NCI-H82 treated with DMSO at 0.1 percent for 48 hours (cell line): Measurements from ENCODE around the gene SUCLG2.

Source experiments
- DNase-seq: peaks from one replicate; lab custom pipeline; 2025; ENCODE audit not compliant: unreplicated experiment; lab: John Stamatoyannopoulos, UW

SUCLG2 gene

DNA sequence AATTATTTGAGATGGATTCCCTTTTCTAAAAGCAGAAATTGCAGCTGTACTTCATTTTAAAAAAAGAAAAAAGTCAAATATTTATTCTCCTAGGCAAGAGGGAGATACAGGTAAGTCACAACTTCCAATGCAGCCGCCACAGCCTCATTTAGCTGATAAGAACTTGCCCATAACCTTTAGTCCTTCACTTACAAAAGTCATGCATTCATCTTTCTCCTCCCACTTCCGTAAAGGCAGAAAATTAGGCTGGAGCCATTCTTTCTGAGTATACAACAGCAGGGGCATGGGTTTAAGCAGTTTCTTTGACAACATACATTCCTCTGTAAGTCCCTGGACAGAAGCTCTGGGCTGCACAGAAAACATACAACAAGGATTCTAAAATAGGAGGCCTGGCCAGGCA, 4.3 kb downstream of the SUCLG2 start:
- no peak for DNase-seq

DNA sequence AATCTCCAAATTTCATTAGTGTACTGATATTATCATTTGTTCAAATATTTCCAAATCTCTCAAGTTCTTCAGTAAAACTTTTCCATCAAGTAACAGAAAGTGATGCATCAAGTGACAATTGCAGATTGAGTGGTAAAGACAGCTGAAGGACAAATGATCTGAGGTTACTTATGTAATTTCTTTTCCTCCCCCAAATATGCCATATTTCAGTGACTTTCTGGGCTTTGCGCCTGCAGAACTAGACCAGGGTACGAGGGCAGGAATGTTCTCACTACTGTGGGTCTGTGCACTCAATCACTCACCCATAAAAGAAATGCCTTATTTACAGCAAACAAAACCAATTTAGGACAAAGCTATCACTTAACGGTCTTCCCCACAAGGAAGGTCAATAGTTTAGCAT, 4.7 kb downstream of the SUCLG2 start:
- no peak for DNase-seq

DNA sequence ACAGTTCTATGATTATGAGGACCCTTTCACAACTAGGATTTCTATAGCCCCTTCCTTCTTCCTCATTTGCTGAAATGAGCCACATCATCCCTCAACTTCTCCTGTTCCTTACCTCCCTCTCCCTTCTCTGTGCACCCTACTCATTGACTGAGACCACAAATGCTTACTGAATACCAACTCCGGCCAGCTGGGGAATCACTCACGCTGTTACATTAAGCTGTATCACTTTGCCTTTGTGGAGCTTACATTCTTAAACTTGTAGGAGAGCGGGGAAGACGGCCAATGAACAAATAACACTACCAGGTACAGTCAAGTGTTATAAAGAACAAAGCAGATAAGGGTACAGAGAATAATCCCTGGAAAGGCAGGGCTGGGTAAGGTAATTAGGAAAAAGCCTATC, 5.7 kb downstream of the SUCLG2 start:
- no peak for DNase-seq

DNA sequence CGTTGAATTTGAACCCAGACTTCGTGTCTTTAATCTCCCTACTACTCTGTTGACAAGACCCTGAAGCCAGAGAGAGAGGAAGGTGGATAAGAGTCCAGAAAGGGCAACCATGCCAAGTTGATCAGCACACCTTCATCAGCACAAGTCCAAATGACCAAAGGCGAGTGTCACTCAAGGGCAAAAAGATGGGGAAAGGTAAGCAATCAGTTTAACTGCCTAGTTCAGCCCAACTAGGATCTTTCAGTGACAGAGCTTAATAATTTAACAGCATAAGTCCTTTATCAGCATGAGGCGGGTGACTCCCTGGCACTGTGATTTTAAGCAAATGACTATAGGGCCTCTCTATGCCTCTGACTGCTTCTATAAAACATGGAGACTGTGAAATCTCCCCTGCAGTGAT, 6.2 kb downstream of the SUCLG2 start:
- no peak for DNase-seq

DNA sequence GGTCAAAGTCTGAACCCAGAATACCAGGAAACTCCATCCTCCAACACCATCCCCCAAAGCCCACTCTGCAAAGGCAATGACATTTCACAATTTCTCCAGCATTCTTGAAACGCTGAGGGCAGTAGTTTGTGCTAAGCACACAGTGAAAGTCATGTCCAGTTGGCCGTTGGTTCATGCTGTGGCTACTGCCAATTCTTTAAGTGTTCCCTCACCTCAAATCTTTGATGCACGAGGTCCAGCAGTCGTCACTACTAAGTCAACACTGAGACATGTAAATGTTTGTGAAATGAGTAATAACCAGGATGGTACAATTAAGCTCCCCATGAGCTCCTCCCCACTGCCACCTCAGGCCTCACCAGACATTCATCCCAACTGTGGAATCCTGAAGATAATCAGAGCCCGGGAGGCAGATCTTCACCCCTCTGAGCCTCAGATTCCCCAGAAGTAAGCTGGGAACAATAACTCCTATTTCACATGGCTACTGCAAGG, 7.0 kb downstream of the SUCLG2 start:
- no peak for DNase-seq

DNA sequence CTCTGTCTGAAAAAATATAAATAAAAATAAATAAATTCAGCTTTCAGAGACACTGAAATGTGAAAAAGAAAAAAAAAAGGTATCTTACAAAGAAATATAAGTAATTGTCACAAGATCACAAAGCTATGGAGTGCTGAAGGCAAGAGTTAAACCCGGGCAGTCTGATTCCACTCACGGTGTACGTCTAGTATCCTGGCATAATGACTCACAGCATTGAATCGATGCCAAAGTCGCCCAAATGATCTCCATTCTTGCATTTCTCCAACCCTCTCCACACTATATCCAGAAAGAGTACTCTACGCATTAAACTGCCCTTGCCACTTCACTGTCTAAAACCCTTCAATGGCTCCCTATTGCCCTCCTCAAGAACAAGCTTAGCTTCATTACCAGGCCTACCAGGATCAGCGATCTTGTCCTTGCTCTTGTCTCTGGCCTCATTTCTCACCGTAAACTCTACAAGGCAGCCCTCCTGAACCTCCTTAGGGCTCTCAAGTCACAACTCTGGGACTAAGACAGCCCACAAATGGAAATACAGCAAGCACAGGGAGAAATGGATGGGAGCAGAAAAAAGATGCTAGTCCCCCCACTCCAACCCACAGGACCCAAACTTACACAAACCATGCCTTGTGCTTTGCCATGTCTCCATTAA, 7.7 kb downstream of the SUCLG2 start:
- no peak for DNase-seq

DNA sequence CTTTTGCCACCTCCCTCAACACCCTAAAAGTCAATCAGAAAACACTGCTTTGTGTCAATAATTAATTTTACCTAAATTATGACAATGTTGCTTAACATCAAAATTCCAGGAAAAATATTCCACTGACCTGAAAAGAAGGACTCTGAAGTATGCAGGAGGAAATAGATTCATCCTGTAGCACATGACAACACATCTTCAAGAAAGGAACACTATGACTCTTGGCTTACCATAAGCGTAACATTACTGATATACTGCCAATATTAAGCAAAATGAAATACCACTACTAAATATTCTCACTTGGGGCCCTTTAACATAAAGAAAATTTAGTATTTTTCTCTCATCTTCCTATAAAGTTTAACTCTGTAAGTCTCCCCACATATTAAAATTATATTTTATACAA, 9.6 kb downstream of the SUCLG2 start:
- no peak for DNase-seq

DNA sequence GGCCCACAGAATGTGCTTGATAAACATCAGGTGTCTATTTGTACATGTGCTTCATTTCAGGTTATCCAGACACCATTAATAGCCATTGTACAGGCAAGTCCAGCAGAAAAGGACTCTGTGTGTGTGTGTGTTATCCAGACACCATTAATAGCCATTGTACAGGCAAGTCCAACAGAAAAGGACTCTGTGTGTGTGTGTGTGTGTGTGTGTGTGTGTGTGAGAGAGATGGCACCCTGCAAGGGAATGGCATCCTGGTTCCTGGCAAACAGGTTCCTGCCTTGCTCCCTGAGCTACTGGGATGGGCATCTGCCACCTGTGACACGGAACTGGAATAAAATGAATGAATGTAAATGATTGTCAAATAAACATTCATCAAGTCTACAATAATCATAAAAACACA, 11.7 kb downstream of the SUCLG2 start:
- no peak for DNase-seq

DNA sequence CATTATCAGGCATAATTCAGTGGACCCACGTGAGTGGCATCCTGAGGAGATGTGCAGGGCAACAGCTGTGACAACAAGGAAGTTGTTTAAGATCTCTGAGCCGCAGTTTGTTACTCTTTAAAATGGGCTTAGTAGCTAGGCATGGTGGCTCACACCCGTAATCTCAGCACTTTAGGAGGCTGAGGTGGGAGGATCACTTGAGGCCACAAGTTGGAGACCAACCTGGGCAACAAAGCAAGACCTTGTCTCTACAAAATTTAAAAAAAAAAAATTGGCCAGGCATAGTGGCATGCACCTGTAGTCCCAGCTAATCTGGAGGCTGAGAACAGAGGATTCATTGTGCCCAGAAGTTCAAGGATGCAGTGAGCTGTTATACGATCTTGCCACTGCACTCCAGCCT, 12.2 kb downstream of the SUCLG2 start:
- no peak for DNase-seq

DNA sequence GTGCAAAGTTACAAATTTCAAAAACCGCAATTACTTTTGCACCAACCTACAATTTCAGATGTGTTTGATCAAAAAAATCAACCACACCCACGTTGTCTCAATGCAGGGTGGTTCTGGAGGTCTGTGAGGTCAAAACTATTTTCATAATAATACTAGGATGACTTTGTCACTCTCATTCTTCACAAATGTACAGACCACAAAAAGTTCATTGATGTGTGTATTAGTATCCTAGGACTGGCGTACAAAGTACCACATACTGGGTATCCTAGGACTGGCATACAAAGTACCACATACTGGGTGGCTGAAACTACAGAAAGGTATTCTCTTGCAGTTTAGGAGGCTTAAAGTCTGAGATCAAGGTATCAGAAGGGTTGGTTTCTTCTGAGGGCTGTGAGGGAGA, 13.0 kb downstream of the SUCLG2 start:
- DNase-seq = no peak

DNA sequence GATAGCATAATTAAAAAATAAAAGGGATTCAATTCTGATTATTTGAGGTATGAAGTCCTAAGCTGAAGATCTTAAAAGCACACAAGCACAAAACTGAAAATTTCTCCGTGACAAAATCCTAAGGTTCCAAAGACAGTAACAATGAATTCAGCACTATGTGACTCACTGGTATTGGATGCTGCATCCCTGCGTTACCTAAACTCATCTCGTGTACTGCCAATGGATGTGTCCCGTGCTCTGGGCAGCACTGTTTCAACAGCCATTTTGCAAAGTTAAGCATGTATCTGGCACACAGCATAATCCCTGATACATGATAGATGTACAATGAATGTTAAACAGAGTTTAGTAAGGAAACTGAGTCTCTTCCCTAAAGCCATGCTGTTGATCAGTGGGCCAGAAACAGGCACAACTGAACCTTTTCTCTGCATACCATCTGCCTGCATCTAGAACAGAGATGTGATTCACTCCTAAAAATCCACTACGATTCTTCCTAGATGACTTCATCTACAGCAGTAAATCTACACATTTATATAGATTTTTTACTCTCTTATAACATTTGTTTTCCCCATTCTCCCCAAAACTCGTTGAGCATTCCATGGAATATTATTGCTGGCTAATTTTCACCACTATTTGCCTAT, 14.3 kb downstream of the SUCLG2 start:
- no peak for DNase-seq

DNA sequence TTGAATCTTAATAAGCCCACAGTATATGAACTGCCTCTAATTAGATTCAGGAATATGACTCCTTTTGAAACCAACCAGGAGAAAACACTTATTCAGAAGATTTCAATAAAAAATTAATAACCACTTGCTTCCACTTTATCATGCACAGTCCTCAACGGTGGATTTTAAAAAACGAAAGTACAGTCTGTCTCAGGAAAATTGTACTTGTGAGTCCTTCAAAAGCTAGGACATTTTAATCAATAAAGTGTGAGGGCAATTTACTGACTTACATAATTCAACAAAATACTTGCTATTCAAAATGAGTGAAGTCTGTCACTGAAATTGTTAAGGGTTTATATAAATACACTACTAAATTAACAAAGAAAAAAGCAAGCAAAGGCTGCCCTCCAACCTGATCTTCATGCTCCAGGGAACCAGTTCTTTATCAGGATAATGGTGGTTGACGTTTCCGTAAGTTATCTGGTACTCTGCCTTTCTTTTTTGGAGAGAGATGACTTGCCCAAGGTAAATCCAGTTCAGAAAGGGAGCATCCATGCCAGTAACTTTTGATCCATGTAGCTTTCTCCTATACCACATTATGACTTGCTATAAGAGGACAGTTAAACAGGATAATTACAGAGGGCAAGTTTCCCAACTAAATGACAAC, 17.0 kb downstream of the SUCLG2 start:
- no peak for DNase-seq

DNA sequence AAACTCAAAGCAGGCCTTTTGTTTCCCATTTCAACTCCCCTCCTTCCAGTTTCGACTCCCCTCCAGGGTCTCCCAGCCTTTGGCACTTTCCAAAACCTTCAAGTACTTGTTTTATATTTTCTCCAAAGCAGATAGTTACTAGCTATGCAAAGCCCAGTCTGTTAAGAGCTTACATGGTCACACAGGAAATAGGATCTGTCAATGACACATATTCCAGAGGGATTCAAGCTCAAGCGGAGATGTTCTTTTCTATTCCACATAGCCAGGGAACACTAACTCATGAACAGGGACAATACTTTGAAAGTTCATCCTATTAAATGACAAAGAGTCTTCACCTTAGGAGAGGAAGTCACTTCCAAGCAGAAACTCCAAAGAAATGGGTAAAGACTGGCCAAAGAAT, 18.6 kb downstream of the SUCLG2 start:
- no peak for DNase-seq

DNA sequence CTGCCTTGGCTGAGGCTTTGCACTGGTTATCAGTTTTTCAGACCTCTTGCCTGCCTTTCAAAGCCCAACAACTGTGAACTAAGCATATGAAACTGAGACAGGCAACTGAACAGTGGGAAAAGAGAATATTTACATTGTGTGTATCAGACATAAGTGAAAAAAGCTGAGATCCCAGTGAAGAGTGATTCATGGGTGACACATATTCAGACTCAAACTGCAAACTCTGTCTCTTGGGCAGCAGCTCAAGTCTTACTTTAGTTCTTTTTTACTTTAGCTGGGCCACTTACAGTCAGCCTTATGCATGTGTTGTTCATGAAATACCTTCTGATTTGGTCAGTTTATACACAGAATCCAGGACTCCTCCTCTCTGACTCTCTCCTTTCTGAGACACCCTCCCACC, 19.2 kb downstream of the SUCLG2 start:
- no peak for DNase-seq

DNA sequence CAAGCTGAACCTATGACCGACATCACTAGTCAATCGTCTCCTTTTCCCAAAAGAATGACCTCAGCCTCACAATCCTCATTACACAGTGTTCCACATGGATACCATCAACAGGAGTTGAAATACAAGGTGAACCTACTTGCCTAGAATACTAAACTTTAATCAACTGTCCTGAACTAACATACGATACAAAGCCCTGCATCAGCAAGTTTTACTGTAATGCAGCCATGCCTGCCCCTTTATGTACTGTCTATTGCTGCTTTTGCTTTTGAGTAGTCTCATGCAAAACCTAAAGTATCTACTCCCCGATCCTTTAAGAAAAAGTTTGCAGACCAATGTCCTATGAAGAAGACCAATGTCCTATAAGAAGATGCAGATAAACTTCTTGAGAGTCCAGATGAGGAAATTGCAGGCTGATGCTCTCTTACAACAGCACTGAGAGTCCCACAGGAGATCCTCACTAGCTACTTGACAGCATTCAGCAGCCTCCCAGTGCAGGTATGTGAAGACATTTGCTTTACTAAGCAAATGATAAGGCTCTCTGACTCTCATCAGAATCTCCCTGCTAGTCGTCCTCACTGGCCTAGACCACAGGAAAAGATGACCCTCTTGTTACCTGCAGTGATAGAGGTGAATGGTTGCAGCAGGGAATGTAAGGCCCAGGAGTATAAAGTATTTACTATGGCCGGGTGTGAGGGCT, 23.6 kb downstream of the SUCLG2 start:
- no peak for DNase-seq

DNA sequence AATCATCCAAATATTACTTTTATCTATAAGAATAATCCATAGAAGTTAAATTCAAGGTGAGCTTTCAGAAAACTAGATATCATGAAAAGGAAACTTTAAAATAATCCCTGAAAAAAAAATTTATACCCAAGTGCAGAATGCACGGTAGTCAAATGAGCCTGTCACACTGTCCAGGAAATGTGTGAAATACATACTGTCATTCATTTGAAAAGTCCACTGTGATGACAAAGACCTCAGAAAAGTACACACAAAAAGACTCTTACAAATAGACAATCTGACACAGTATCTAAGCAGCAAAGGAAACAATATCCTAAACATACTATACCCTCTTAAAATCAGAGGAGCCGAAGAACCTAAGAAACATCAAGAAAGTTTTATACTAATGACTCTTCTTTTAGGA, 29.7 kb downstream of the SUCLG2 start:
- no peak for DNase-seq

DNA sequence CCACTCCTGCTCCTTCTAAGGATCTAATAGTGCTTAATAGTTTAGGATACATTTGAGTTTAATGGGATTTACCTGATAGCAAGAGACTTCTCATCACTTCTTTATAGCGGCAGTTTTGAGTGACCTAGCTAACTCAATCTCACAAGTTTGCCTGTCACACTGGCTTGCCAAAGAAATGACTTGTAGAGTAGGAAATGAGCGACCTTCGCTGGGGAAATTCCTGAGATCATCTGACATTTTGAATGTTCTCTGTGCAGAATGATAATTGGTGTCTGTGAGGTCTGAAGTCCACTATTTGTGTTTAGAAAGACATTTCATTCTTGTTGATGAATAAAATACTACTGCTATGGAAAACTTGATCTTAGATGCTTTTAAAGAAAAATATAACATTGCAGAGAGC, 30.3 kb downstream of the SUCLG2 start:
- no peak for DNase-seq

DNA sequence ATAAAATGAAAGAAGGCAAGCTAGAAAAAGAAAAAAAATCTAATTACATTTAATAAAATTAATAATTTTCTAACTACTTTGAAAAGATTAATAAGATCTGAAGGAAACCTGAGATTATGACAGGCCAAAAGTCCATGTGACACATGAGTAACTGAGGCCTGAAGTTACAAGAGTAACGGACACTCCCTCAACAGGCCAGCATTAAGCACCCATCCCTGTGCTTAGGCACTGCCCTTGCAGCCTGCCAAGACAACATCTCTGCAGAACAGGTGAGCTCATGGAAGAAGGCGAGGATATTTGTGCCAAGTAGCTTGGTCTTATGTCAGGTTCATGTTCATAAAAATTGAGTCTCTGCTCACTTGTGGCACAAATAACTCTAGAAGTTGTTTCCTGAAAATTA, 31.8 kb downstream of the SUCLG2 start:
- no peak for DNase-seq

DNA sequence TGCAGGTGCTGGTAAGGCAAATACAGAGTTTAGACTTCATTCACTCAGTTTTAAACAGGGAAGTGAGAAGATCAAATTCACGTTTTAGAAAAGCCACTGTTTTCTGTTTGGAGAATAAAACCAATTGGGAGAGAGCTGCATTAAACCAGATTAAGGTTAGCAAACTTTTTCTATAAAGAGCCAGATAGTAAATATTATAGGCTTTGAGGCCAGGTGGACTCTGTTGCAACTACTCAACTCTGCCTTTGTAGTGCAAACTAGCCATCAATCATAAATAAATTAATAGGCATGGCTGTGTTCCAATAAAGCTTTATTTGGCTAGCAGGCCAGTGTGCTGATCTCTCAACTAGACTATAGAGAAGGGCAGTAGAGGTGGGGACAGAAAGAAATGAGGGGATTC, 33.5 kb downstream of the SUCLG2 start:
- no peak for DNase-seq

DNA sequence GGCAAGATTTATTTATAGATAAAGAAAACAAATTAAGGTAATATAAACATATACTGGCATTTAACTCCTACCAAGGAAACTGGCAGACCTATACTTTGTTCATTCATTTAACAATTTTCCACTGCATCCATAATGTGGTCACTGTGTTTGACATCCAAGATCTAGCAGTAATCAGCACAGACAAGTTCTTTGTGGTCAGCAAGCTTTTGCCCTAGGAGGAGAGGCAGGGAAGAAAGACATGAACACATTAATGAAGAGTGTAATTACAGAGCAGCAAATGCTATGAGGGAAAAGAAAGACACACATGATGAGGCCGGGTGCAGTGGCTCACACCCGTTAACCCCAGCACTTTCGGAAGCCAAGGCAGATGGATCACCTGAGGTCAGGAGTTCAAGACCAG, 34.4 kb downstream of the SUCLG2 start:
- DNase-seq = no peak

DNA sequence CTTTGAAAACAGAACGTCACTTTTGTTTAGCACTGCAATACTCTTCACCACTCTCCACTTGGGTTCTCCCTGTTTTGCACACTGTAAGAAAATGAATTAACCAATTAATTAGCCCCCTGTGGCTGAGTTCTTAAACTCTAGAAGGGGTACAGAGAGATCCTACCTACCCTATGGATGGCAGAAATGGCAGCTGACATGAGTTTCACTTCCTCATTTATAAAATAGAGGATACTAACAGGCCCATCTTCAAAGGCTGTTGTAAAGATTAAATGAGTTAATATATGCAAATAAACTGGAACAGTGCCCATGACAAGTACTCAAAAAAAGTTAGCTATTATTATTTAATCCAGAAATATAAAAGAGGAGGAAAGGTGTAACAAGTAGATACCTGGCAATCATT, 36.9 kb downstream of the SUCLG2 start:
- DNase-seq = no peak

DNA sequence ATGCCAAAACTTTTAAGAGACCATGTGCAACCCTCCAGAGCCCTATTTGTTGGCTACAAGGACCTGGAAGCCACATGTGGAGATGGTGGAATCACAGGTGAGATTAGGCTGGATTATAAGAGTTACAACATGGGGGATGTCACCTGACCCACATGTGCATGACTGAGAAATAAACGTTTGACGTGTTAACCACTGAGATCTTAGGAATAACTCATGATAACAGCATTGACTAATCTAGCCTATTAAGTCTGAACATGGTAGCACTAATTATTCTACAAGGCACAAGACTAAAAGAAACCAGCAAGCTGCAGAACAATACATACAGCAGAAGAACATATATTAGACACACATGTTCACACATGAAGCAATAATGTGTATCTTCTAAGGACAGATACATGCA, 38.4 kb downstream of the SUCLG2 start:
- no peak for DNase-seq
